GM21528 (cell line): ENCODE measurements around the gene CGREF1.

Source experiments
- ATAC-seq: cut with Tn5 transposase; IDR thresholded peaks from one replicate; pipeline ENCODE4 v1.9.1; 2021; ENCODE audit warnings: mild to moderate bottlenecking, moderate library complexity; ENCODE audit not compliant: unreplicated experiment, low FRiP score

CGREF1 gene

GRCh38 chr2:27089111-27089954 lies 29.6 kb downstream of the CGREF1 start:
- ATAC-seq = no peak

GRCh38 chr2:27088634-27089033 lies 30.3 kb downstream of the CGREF1 start:
- no peak for ATAC-seq

- no peak for ATAC-seq
Measured at GRCh38 chr2:27087823-27088410, 31.0 kb downstream of the CGREF1 start.

- peak; percentile 24 for ATAC-seq
Measured at GRCh38 chr2:27086724-27087593, 32.0 kb downstream of the CGREF1 start, which contains the start of gene KHK. KHK (plus strand) TSS chr2:27086772; CDS start chr2:27087260, 488 bp downstream.

GRCh38 chr2:27086090-27086723 lies 32.7 kb downstream of the CGREF1 start:
- ATAC-seq = peak; percentile 60

GRCh38 chr2:27085673-27086089 lies 33.2 kb downstream of the CGREF1 start:
- ATAC-seq = peak; percentile 21

GRCh38 chr2:27085062-27085672 lies 33.8 kb downstream of the CGREF1 start:
- no peak for ATAC-seq

GRCh38 chr2:27084297-27085061 lies 34.4 kb downstream of the CGREF1 start:
- ATAC-seq = no peak

- ATAC-seq = no peak
Measured at GRCh38 chr2:27083410-27084296, 35.3 kb downstream of the CGREF1 start.

GRCh38 chr2:27082773-27083409 lies 36.0 kb downstream of the CGREF1 start:
- no peak for ATAC-seq

- no peak for ATAC-seq
Measured at GRCh38 chr2:27081984-27082772, 36.8 kb downstream of the CGREF1 start.

- ATAC-seq = no peak
Measured at GRCh38 chr2:27080603-27080936, 38.4 kb downstream of the CGREF1 start.

- no peak for ATAC-seq
Measured at GRCh38 chr2:27080140-27080469, 38.8 kb downstream of the CGREF1 start.

GRCh38 chr2:27079233-27080139 lies 39.4 kb downstream of the CGREF1 start:
- no peak for ATAC-seq

- no peak for ATAC-seq
Measured at GRCh38 chr2:27078267-27079194, 40.4 kb downstream of the CGREF1 start, which contains the start of gene EMILIN1. EMILIN1 (plus strand) TSS chr2:27078615; CDS start chr2:27079066, 451 bp downstream.
